Esophagus muscularis mucosa (tissue), 4 donors: ENCODE data around the gene LATS1. TPM values are rescaled to one million over a fixed set of nuclear protein-coding genes. Genes with fewer than 3 reads are reported as not detected.
A peak's percentile ranks its signal among the peaks of the same experiment; 100 is the strongest.

Experiments used
- DNase-seq: peaks from one replicate; pipeline ENCODE4 v3.0.0-alpha.2; 2017; ENCODE audit errors: extremely low spot score
- H3K27ac ChIP-seq, 4 donors: fragments of 200-600 bp; sonication (generic); replicated peaks in 1 of 4; 1 replicate in 3 of 4; 2 replicates in 1 of 4; pipeline ENCODE4 v1.5.1; 2016 to 2019; ENCODE audit warnings: mild to moderate bottlenecking in 1 of 4
- H3K27me3 ChIP-seq, 4 donors: fragments of 200-600 bp; sonication (generic); one replicate each; pipeline versions ENCODE4 v1.5.1 to v1.6.0; 2016 to 2019
- H3K36me3 ChIP-seq, 4 donors: fragments of 200-600 bp; sonication (generic); one replicate each; pipeline ENCODE4 v1.5.1; 2016 to 2019
- H3K4me1 ChIP-seq, 4 donors: fragments of 200-600 bp; sonication (generic); one replicate each; pipeline ENCODE4 v1.5.1; 2016 to 2019
- H3K4me3 ChIP-seq, 4 donors: fragments of 200-600 bp; sonication (generic); 1 replicate in 2 of 4; 2 replicates in 2 of 4; pipeline ENCODE4 v1.5.1; 2016 to 2019; ENCODE audit warnings: mild to moderate bottlenecking in 4 of 4, moderate library complexity in 1 of 4
- H3K9me3 ChIP-seq, 4 donors: fragments of 200-600 bp; sonication (generic); 1 replicate in 3 of 4; 2 replicates in 1 of 4; pipeline ENCODE4 v1.5.1; 2016 to 2019
- EP300 ChIP-seq: sonication (generic); formaldehyde crosslinking; IDR thresholded peaks from one replicate; pipeline ENCODE4 v1.6.1; 2017; ENCODE audit warnings: antibody characterized with exemption
- POLR2A ChIP-seq: fragments of 450-650 bp; IDR thresholded peaks from one replicate; pipeline ENCODE4 v1.6.1; 2017; ENCODE audit warnings: antibody characterized with exemption, moderate library complexity, mild to moderate bottlenecking, low read depth
- POLR2AphosphoS5 ChIP-seq, 2 donors: sonication (generic); formaldehyde crosslinking; IDR thresholded peaks; one replicate each; pipeline ENCODE4 v1.6.1; 2017; ENCODE audit warnings: antibody characterized with exemption in 2 of 2
- WGBS: methylation state at CpG from one replicate; pipeline ENCODE4 v1.1.5; 2018; 5-methylcytosine and 5-hydroxymethylcytosine counted together
- intact Hi-C: fragments of 100-400 bp; cut with DNase I; formaldehyde crosslinking; loops from one replicate; pipeline ENCODE4 v1.15.1; 2023
- total RNA-seq, 4 donors: library from RNA; depleted of rRNA; stranded (reverse); fragments of >200 nt; gene quantifications; one replicate each; pipeline versions ENCODE4 v1.1.0 to v1.2.1, GENCODE V29; 2016
- TF ChIP-seq, protein P1 (sequence below), 3 experiments: fragments of 200-600 bp in 2 of 3; fragments of 450-650 bp in 1 of 3; sonication (generic) in 2 of 3; IDR thresholded peaks; one replicate each; pipeline ENCODE4 v1.5.1; 2017 to 2019; ENCODE audit warnings: antibody characterized with exemption in 3 of 3, mild to moderate bottlenecking in 2 of 3, moderate library complexity in 1 of 3

Gene LATS1
- total RNA-seq, result 10 to 100 TPM; 27.0 to 33.6 (median 30.1) TPM

DNA sequence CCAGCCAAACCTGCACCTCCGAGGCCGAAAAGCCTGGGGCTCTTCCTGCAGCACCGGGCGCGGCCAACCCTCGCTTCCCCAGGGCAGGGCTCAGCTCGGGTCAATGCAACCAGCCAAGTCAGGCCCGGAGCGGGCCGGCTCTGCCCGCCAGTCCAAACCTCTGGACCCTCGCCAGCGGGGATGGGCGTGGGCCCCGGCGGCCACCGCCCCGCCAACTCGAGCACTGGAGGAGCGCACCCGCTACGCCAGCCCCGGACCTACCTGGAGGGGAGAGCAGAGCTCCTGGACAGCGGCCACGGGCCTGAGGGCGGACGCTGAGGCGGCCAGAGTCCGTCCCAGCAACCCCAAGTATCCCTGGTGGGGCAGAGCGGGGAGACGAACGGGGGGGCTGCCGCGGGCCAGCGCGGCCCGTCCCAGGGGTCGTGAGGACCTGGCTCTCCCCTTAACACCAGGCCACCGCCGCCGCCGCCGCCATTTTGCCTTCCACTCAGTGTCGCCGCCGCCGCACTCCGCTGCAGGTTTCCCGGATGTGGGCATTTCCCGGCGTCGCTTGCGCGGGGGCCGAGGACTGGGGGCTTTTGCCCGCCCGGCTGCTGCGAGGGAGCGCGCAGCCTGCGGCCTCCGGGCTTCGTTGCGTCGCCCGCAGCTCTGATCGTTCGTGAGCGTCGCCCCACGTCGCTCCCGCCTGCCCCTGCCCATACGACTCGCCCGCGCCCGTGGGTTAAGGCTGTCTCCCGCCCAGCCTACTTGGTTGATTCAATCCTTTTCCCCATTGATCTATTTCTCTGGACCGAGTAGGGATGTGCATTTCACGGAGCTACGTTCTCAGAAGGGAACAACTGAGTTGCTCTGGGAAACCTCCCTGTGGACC lies at the start of gene LATS1:
TSS of gene LATS1 (minus strand) at position 514 of the 871 bp plus-strand sequence. CDS start 15,975 bp downstream, outside the sequence.
- H3K4me3 ChIP-seq, result peak within 1 kb of the TSS; percentile 83 to 91 (median 86)
- H3K27ac ChIP-seq, result peak within 1 kb of the TSS; percentile 96 to 99 (median 98)
- peaks cover 0 to 2% (median 0%) of the 10 kb centered on the region in 4 donors for H3K36me3 ChIP-seq
- no peaks in the 10 kb centered on the region for H3K27me3 ChIP-seq
- no peaks in the 10 kb centered on the region for H3K9me3 ChIP-seq
- peak; percentile 97 for DNase-seq
- under 1% methylated on average over 30 of the region's 82 CpGs for WGBS
- peak; percentile 54 for TF ChIP-seq POLR2A
- TF ChIP-seq POLR2AphosphoS5 (IDR thresholded peaks at IDR 0.05), result peak; percentile 80 to 90
- TF ChIP-seq EP300, result no peak
- TF ChIP-seq, protein P1, sequence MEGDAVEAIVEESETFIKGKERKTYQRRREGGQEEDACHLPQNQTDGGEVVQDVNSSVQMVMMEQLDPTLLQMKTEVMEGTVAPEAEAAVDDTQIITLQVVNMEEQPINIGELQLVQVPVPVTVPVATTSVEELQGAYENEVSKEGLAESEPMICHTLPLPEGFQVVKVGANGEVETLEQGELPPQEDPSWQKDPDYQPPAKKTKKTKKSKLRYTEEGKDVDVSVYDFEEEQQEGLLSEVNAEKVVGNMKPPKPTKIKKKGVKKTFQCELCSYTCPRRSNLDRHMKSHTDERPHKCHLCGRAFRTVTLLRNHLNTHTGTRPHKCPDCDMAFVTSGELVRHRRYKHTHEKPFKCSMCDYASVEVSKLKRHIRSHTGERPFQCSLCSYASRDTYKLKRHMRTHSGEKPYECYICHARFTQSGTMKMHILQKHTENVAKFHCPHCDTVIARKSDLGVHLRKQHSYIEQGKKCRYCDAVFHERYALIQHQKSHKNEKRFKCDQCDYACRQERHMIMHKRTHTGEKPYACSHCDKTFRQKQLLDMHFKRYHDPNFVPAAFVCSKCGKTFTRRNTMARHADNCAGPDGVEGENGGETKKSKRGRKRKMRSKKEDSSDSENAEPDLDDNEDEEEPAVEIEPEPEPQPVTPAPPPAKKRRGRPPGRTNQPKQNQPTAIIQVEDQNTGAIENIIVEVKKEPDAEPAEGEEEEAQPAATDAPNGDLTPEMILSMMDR (IDR thresholded peaks at IDR 0.05), result peak in 1 of 3 experiments; percentile 10
- peaks cover 27 to 46% (median 44%) of the 10 kb centered on the region in 4 donors for H3K4me1 ChIP-seq
- intact Hi-C loops, result loop anchor here (10.0 kb wide), 1 partner anchor 173 kb away; the partner anchor contains the start of gene PPIL4

DNA sequence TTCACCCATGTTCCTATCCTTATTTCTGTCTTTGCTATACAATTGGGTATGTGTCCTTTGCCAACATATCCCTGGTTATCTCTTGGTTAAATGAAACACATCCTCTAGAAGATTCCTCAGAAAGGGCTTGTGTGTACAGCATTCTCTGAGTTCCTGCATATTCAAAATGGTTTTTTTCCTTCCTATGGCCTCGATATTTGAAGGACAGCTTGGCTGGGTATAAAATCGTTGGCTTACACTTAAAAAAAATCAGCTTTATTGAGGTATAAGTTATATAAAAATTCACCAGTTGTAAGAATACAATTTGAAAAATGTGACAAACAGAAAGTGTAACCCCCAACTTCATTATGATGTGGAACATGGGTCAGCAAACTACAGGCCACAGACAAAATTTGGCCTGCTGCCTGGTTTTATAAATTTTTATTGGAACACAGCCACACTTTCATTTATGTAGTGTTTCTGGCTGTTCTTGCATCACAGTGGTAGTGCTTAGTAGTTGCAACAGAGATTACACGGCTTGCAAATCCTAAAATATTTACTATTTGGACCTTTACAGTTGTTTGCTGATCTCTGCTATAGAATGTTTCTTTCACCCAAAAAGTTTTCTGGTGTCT lies 48.4 kb upstream of the LATS1 start:
- DNase-seq, result no peak
- Histone ChIP-seq H3K4me1 (no peaks in the 10 kb centered on the region), H3K9me3 (peaks cover 0 to 10% (median 3%) of the 10 kb centered on the region in 4 donors), H3K27me3 (no peaks in the 10 kb centered on the region), H3K4me3 (no peak overlapping the region), H3K36me3 (peaks cover 0 to 31% (median 16%) of the 10 kb centered on the region in 4 donors), H3K27ac (no peak overlapping the region)
- intact Hi-C loops, result no loop called here
- WGBS, result 53% methylated on average over 3 of the region's 3 CpGs
- no peak for TF ChIP-seq POLR2AphosphoS5 (IDR thresholded peaks at IDR 0.05)
- TF ChIP-seq, protein P1 (IDR thresholded peaks at IDR 0.05), result no peak
- no peak for TF ChIP-seq EP300
- TF ChIP-seq POLR2A, result no peak

DNA sequence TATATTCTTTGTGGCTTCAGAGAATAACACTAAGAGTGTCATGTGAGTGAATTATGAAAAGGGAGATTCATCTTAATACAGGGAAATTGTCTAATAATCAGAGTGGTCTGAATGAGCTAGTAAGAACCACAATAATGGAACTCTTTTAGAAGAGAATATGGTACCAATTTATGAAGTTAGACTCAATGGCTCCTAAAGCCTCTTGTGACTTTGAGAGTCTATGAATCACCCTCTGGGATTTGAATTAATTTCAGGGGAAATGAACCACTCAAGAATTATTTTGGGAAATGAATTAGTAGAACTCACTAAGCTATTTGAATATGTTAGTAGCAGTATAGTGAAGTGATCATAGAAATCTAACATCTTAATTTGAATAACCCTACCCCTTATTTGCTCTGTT lies 46.0 kb upstream of the LATS1 start:
- H3K9me3 ChIP-seq, result peaks cover 0 to 10% (median 3%) of the 10 kb centered on the region in 4 donors
- no peaks in the 10 kb centered on the region for H3K27me3 ChIP-seq
- peaks cover 0 to 34% (median 25%) of the 10 kb centered on the region in 4 donors for H3K36me3 ChIP-seq
- TF ChIP-seq POLR2A (no peak), EP300 (no peak), POLR2AphosphoS5 (IDR thresholded peaks at IDR 0.05) (no peak)
- TF ChIP-seq, protein P1 (IDR thresholded peaks at IDR 0.05), result no peak
- no peak for DNase-seq
- no peak overlapping the region for H3K27ac ChIP-seq
- peaks cover 0 to 6% (median 0%) of the 10 kb centered on the region in 4 donors for H3K4me1 ChIP-seq
- intact Hi-C loops, result no loop called here
- H3K4me3 ChIP-seq, result no peak overlapping the region

DNA sequence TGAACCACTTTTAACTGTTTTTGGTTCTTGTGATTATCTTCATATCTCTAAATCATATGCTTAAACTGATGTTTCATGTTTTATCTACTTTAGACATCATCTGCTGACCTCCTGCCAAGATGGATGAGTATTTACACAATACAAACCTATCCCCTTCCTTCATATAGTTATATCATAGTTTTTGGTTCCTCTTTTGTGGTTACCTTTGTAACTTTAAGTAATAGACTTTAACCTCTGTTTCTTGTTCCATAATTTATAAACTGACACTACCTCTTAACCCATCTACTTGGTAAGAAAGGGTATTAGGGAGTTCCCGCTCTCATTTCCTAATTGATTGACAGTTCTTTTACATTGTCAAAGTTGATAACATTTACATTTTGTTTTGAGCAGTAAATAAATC lies 43.5 kb upstream of the LATS1 start:
- Histone ChIP-seq H3K4me3 (no peak overlapping the region), H3K4me1 (peaks cover 0 to 14% (median 3%) of the 10 kb centered on the region in 4 donors), H3K27me3 (no peaks in the 10 kb centered on the region), H3K9me3 (peaks cover 0 to 10% (median 2%) of the 10 kb centered on the region in 4 donors), H3K36me3 (peaks cover 0 to 19% (median 12%) of the 10 kb centered on the region in 4 donors), H3K27ac (no peak overlapping the region)
- WGBS, result 80% methylated on average over 1 of the region's 1 CpG
- DNase-seq, result no peak
- intact Hi-C loops, result no loop called here
- no peak for TF ChIP-seq POLR2A
- TF ChIP-seq, protein P1 (IDR thresholded peaks at IDR 0.05), result no peak
- TF ChIP-seq EP300, result no peak
